Activated CD4-positive, alpha-beta T cell treated with anti-CD3 and anti-CD28 coated beads for 36 hours (primary cell): ENCODE data around the gene ARID1B. TPM values are rescaled to one million over a fixed set of nuclear protein-coding genes. Genes with fewer than 3 reads are reported as not detected.

ENCODE experiments used
- ATAC-seq: fragments of 200-7000 bp; cut with Tn5 transposase; one replicate; pipeline ENCODE4 v1.10.0; 2021; ENCODE audit warnings: mild to moderate bottlenecking, moderate library complexity
- CTCF ChIA-PET: fragments of 350-600 bp; sonication (Branson Sonifier 250); formaldehyde crosslinking; loops from one replicate; lab custom pipeline; 2021; ENCODE audit warnings: antibody characterized with exemption; lab: Charles Lee
- POLR2A ChIA-PET: fragments of 350-600 bp; sonication (Branson Sonifier 250); formaldehyde crosslinking; loops from one replicate; lab custom pipeline; 2021; ENCODE audit warnings: antibody characterized with exemption, inconsistent platforms; lab: Charles Lee
- DNase-seq: peaks from one replicate; pipeline ENCODE4 v3.0.0-alpha.2; 2020
- H3K27ac Mint-ChIP-seq: one replicate; pipeline ENCODE4 v1.8.0; 2021; ENCODE audit warnings: mixed read lengths
- H3K27me3 Mint-ChIP-seq: one replicate; pipeline ENCODE4 v1.8.0; 2021; ENCODE audit warnings: mixed read lengths
- H3K36me3 Mint-ChIP-seq: one replicate; pipeline ENCODE4 v1.8.0; 2021; ENCODE audit warnings: low read depth, mixed read lengths
- H3K4me1 Mint-ChIP-seq: one replicate; pipeline ENCODE4 v1.8.0; 2021; ENCODE audit warnings: mixed read lengths
- H3K4me3 Mint-ChIP-seq: one replicate; pipeline ENCODE4 v1.8.0; 2021; ENCODE audit warnings: mild to moderate bottlenecking, moderate library complexity, mixed read lengths
- H3K9me3 Mint-ChIP-seq: one replicate; pipeline ENCODE4 v1.8.0; 2021; ENCODE audit warnings: low read depth, mixed read lengths
- intact Hi-C, 2 experiments: fragments of 100-400 bp; cut with DNase I in 1 of 2; cut with micrococcal nuclease in 1 of 2; formaldehyde crosslinking; loops; one replicate each; pipeline versions ENCODE4 v1.14.2 to v1.15.1; 2022 to 2024; cut with DNase I, micrococcal nuclease
- total RNA-seq, 2 experiments: library from RNA; stranded (reverse); gene quantifications; one replicate each; pipeline ENCODE4 v1.2.3, GENCODE V29; 2021

ARID1B gene
- total RNA-seq, 2 experiments from 2014 or later, result 42.2 to 53.6 TPM

DNA sequence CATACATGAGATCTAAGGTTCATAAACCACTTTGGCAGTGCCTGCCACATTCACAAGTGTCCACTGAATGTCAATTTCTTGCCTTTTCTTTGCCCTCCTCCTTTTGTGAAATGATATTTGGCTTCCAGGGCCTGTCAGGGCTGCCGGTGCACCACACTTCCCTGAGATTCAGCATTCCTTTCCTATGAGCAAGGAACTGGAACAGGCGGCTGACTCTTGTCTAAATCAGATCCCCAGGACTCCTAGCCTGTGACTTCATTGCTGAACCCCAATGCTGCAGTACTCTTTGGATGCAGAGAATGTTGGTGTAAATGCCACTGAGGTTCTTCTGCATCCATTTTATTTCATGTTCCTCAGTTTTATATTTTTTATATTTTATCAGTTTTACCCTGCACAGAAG lies 172.2 kb downstream of the ARID1B start:
- Mint-ChIP-seq H3K27me3 (no peaks in the 10 kb centered on the region), H3K27ac (no peak overlapping the region), H3K4me1 (peaks cover 53% of the 10 kb centered on the region), H3K36me3 (no peaks in the 10 kb centered on the region), H3K4me3 (no peak overlapping the region), H3K9me3 (no peaks in the 10 kb centered on the region)
- intact Hi-C loops, result loop anchor here (10.0 kb wide), 1 partner anchor 385 kb away; no protein-coding TSS in a partner anchor
- CTCF ChIA-PET, result interaction anchor here (1.6 kb wide), 1 partner anchor 9 kb away, joined by 4 read pairs; no protein-coding TSS in a partner anchor
- POLR2A ChIA-PET, result no interaction called here
- ATAC-seq (no peak), DNase-seq (no peak)

DNA sequence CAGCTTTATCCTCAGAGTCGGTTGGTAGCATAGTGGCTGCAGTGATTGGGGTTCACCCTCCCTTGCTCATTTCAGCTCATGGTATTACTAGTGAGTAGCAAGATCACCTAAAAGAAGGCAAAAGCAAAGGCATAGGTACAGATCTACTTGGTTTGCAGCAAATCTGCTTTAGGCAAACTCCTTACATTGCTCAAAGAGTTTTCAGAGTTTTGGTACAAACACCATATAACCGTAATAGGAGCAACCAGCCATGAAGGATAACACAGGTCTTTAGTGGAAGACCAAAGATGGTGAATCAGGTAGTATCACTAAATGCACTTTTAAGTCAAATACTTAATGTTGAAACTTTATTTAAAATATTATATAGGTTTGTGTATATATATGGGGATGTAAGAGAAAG lies 172.9 kb downstream of the ARID1B start:
- peaks cover 57% of the 10 kb centered on the region for H3K4me1 Mint-ChIP-seq
- intact Hi-C loops, result loop anchor here in 1 of 2 experiments (10.0 kb wide), 1 partner anchor 265 kb away; no protein-coding TSS in a partner anchor

DNA sequence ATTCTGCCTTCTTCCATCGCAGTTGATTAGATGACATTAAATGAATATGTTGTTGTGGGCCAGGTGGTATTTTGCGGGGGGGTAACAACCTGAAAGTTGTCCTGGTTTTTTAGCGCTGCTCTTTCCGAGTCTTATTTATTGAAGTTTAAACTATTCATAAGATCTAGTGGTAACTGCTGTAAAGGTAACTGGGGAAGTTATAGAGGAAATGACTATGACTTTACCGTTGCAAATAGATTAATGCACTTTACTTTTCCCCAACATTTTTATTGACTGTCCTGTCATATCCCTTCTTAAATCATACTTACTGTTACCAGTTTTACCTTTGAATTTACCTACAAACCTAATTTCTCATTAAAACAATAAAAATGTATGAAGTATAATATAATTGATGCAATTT lies 173.4 kb downstream of the ARID1B start:
- intact Hi-C loops, result loop anchor here in 1 of 2 experiments (10.0 kb wide), 1 partner anchor 266 kb away; no protein-coding TSS in a partner anchor
- no peaks in the 10 kb centered on the region for H3K36me3 Mint-ChIP-seq
- H3K4me1 Mint-ChIP-seq, result peaks cover 57% of the 10 kb centered on the region
- DNase-seq (no peak), ATAC-seq (no peak)
- no peaks in the 10 kb centered on the region for H3K9me3 Mint-ChIP-seq
- no peak overlapping the region for H3K4me3 Mint-ChIP-seq
- no peaks in the 10 kb centered on the region for H3K27me3 Mint-ChIP-seq
- ChIA-PET POLR2A (interaction anchor here (0.7 kb wide), 1 partner anchor 266 kb away, joined by 4 read pairs; no protein-coding TSS in a partner anchor), CTCF (no interaction called here)
- no peak overlapping the region for H3K27ac Mint-ChIP-seq

More for the DNA sequence above, 172.9 kb downstream of the ARID1B start:
- no peak for ATAC-seq
- Mint-ChIP-seq H3K4me3 (no peak overlapping the region), H3K27ac (no peak overlapping the region), H3K36me3 (no peaks in the 10 kb centered on the region), H3K9me3 (no peaks in the 10 kb centered on the region), H3K27me3 (no peaks in the 10 kb centered on the region)
- CTCF ChIA-PET, result no interaction called here
- DNase-seq, result no peak
- POLR2A ChIA-PET, result no interaction called here

- ChIA-PET CTCF (interaction anchor here (0.6 to 0.8 kb wide), 2 partner anchors 10 to 348 kb away, joined by 3 read pairs; no protein-coding TSS in a partner anchor), POLR2A (no interaction called here)
- peaks cover 55% of the 10 kb centered on the region for H3K4me1 Mint-ChIP-seq
- ATAC-seq (no peak), DNase-seq (no peak)
- H3K9me3 Mint-ChIP-seq, result no peaks in the 10 kb centered on the region
- no peak overlapping the region for H3K27ac Mint-ChIP-seq
- H3K4me3 Mint-ChIP-seq, result no peak overlapping the region
- intact Hi-C loops, result loop anchor here in 1 of 2 experiments (10.0 kb wide), 1 partner anchor 268 kb away; no protein-coding TSS in a partner anchor
- H3K36me3 Mint-ChIP-seq, result no peaks in the 10 kb centered on the region
- no peaks in the 10 kb centered on the region for H3K27me3 Mint-ChIP-seq
Measured at GRCh38 chr6:156952401-156952800, 175.2 kb downstream of the ARID1B start.

- ATAC-seq, result no peak
- Mint-ChIP-seq H3K27me3 (no peaks in the 10 kb centered on the region), H3K27ac (peak overlapping the region; percentile 35), H3K36me3 (no peaks in the 10 kb centered on the region), H3K9me3 (no peaks in the 10 kb centered on the region), H3K4me1 (peaks cover 62% of the 10 kb centered on the region), H3K4me3 (no peak overlapping the region)
- intact Hi-C loops, result loop anchor here in 1 of 2 experiments (10.0 kb wide), 1 partner anchor 268 kb away; no protein-coding TSS in a partner anchor
- CTCF ChIA-PET, result interaction anchor here (0.8 kb wide), 1 partner anchor 11 kb away, joined by 3 read pairs; no protein-coding TSS in a partner anchor
- DNase-seq, result no peak
- POLR2A ChIA-PET, result no interaction called here
Measured at GRCh38 chr6:156953127-156953478, 175.9 kb downstream of the ARID1B start.

DNA sequence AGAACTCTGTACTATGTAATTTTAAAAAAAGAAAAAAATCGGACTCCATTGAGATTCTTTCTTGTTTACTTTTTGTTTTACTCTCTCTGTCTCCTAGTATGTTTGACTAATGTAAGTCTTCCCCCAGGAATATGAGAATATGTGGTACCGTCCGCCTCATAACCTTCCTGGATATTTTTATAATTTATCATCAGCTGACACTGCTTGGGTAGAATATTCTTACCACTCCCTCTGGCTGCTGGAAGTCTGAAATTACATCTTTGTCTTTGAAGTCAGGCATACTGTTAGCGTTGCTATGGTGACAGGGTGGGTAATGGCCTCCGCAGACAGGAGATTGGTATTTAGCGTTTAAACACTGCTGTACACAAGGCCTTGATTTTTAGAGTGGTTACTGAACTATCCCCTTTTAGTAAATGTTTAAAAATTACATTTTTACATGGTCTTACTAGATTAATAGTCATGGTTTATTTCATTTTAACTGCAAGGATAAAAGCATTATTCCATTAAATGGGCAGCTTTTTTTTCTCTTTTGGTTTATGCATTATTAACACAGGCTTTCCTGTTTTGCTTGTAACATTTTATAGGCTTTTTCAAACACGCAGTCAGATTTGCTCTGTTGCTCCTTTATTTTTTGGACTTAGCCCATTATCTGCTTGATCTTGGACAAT lies 176.4 kb downstream of the ARID1B start:
- peak overlapping the region; percentile 43 for H3K27ac Mint-ChIP-seq
- H3K9me3 Mint-ChIP-seq, result no peaks in the 10 kb centered on the region
- no peaks in the 10 kb centered on the region for H3K27me3 Mint-ChIP-seq
- no peak overlapping the region for H3K4me3 Mint-ChIP-seq
- ChIA-PET CTCF (interaction anchor here (0.6 to 0.8 kb wide), 2 partner anchors 10 to 11 kb away, joined by 3 to 4 read pairs; no protein-coding TSS in a partner anchor), POLR2A (no interaction called here)
- peak; percentile 44 for ATAC-seq
- peak; percentile 48 for DNase-seq
- peaks cover 66% of the 10 kb centered on the region for H3K4me1 Mint-ChIP-seq
- intact Hi-C loops, result loop anchor here in 1 of 2 experiments (10.0 kb wide), 1 partner anchor 269 kb away; no protein-coding TSS in a partner anchor
- no peaks in the 10 kb centered on the region for H3K36me3 Mint-ChIP-seq

GRCh38 chr6:156954191-156954590 lies 177.0 kb downstream of the ARID1B start:
- H3K9me3 Mint-ChIP-seq, result no peaks in the 10 kb centered on the region
- no peaks in the 10 kb centered on the region for H3K36me3 Mint-ChIP-seq
- H3K27ac Mint-ChIP-seq, result no peak overlapping the region
- no peaks in the 10 kb centered on the region for H3K27me3 Mint-ChIP-seq
- POLR2A ChIA-PET, result interaction anchor here (1.0 kb wide), 1 partner anchor 66 kb away, joined by 3 read pairs; no protein-coding TSS in a partner anchor
- ATAC-seq (no peak), DNase-seq (no peak)
- peaks cover 66% of the 10 kb centered on the region for H3K4me1 Mint-ChIP-seq
- no peak overlapping the region for H3K4me3 Mint-ChIP-seq
- intact Hi-C loops, result loop anchor here in 1 of 2 experiments (10.0 kb wide), 1 partner anchor 269 kb away; no protein-coding TSS in a partner anchor
- CTCF ChIA-PET, result interaction anchor here (0.6 to 1.7 kb wide), 3 partner anchors 10 to 29 kb away, joined by 4 to 7 read pairs (median 5); no protein-coding TSS in a partner anchor

- CTCF ChIA-PET, result interaction anchor here (1.0 to 1.7 kb wide), 5 partner anchors 11 to 93 kb away, joined by 3 to 7 read pairs (median 3); no protein-coding TSS in a partner anchor
- H3K4me1 Mint-ChIP-seq, result peaks cover 71% of the 10 kb centered on the region
Measured at GRCh38 chr6:156954816-156955215, 177.6 kb downstream of the ARID1B start.

GRCh38 chr6:156955494-156956183 lies 178.5 kb downstream of the ARID1B start:
- Mint-ChIP-seq H3K4me1 (peaks cover 69% of the 10 kb centered on the region), H3K9me3 (no peaks in the 10 kb centered on the region), H3K27me3 (no peaks in the 10 kb centered on the region), H3K27ac (no peak overlapping the region), H3K36me3 (no peaks in the 10 kb centered on the region), H3K4me3 (no peak overlapping the region)
- intact Hi-C loops, result loop anchor here (5.0 to 10.0 kb wide), 4 partner anchors 152 to 271 kb away; no protein-coding TSS in a partner anchor
- ChIA-PET CTCF (interaction anchor here (0.6 to 1.7 kb wide), 6 partner anchors 12 to 94 kb away, joined by 3 to 7 read pairs (median 3); no protein-coding TSS in a partner anchor), POLR2A (interaction anchor here (0.6 kb wide), 1 partner anchor 560 kb away, joined by 5 read pairs; no protein-coding TSS in a partner anchor)
- ATAC-seq (no peak), DNase-seq (no peak)

More at GRCh38 chr6:156954816-156955215, 177.6 kb downstream of the ARID1B start:
- Mint-ChIP-seq H3K27me3 (no peaks in the 10 kb centered on the region), H3K4me3 (no peak overlapping the region), H3K27ac (no peak overlapping the region), H3K36me3 (no peaks in the 10 kb centered on the region), H3K9me3 (no peaks in the 10 kb centered on the region)
- DNase-seq (no peak), ATAC-seq (no peak)
- intact Hi-C loops, result loop anchor here (5.0 to 10.0 kb wide), 4 partner anchors 152 to 270 kb away; no protein-coding TSS in a partner anchor
- POLR2A ChIA-PET, result interaction anchor here (1.0 kb wide), 1 partner anchor 66 kb away, joined by 3 read pairs; no protein-coding TSS in a partner anchor

DNA sequence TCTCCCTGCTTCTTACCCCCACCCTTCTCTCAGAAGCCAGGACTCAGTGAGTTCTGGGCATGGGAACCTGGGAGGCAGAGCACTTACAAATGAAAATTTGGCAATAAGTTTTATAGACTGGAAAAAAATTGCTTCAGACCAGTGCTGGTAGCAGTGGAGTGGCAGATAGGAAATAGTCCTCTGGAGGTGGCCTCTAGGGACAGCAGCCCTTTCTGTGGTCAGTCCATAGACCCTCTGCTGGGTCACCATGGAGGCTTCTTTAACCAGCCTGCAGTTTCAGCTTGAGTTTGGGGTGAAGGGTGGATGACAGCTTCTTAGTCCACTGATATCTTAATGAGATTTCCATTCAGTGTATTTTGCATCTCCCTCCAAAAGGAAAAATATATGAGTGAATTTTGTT lies 179.1 kb downstream of the ARID1B start:
- H3K9me3 Mint-ChIP-seq, result no peaks in the 10 kb centered on the region
- intact Hi-C loops, result loop anchor here (5.0 to 10.0 kb wide), 4 partner anchors 151 to 271 kb away; no protein-coding TSS in a partner anchor
- H3K4me3 Mint-ChIP-seq, result no peak overlapping the region
- ChIA-PET CTCF (no interaction called here), POLR2A (no interaction called here)
- no peak for DNase-seq
- no peaks in the 10 kb centered on the region for H3K27me3 Mint-ChIP-seq
- no peak overlapping the region for H3K27ac Mint-ChIP-seq
- H3K4me1 Mint-ChIP-seq, result peaks cover 73% of the 10 kb centered on the region
- no peak for ATAC-seq
- H3K36me3 Mint-ChIP-seq, result no peaks in the 10 kb centered on the region
